ENCODE data around the gene VIPR2. TPM values are rescaled to one million over a fixed set of nuclear protein-coding genes. Genes with fewer than 3 reads are reported as not detected.

VIPR2 gene
- total RNA-seq, 1 experiment from 2014 or later, result not detected

DNA sequence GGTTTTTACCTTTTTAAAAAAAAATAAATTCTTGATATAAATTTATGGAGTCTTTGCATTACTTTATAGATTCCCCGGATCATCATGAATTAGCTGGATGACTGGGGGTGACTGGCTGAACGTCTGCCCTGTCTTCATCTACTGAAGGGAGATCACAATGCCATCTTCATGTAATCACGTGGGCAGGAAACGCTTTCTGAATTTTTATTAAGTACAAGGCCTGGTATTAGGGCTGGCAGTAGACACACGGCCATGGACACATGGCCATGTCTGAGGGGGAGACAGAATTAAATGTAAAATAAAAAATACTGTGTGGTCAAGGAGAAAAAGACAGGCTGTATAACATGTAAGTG is 111.2 kb downstream of the VIPR2 start:
- intact Hi-C loops (cut with micrococcal nuclease; ENCODE audit: unreplicated experiment), result no loop called here
- Histone ChIP-seq H3K36me3 (ENCODE audit: insufficient read depth, low read length, poor library complexity, severe bottlenecking) (no peaks in the 10 kb centered on the region), H3K4me3 (ENCODE audit: low read depth, low read length, poor library complexity, severe bottlenecking) (no peak overlapping the region), H3K9me3 (ENCODE audit: low read depth, low read length, poor library complexity, severe bottlenecking) (no peaks in the 10 kb centered on the region), H3K4me1 (ENCODE audit: insufficient read depth, low read length, poor library complexity, severe bottlenecking) (peaks cover 4% of the 10 kb centered on the region), H3K27me3 (replicated peaks; ENCODE audit: insufficient read depth, low read depth, low read length, poor library complexity) (peaks cover 20% of the 10 kb centered on the region), H3K27ac (ENCODE audit: low read depth, low read length, poor library complexity, severe bottlenecking) (no peak overlapping the region)
- TF ChIP-seq, protein P1, sequence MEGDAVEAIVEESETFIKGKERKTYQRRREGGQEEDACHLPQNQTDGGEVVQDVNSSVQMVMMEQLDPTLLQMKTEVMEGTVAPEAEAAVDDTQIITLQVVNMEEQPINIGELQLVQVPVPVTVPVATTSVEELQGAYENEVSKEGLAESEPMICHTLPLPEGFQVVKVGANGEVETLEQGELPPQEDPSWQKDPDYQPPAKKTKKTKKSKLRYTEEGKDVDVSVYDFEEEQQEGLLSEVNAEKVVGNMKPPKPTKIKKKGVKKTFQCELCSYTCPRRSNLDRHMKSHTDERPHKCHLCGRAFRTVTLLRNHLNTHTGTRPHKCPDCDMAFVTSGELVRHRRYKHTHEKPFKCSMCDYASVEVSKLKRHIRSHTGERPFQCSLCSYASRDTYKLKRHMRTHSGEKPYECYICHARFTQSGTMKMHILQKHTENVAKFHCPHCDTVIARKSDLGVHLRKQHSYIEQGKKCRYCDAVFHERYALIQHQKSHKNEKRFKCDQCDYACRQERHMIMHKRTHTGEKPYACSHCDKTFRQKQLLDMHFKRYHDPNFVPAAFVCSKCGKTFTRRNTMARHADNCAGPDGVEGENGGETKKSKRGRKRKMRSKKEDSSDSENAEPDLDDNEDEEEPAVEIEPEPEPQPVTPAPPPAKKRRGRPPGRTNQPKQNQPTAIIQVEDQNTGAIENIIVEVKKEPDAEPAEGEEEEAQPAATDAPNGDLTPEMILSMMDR (conservative IDR thresholded peaks at IDR 0.05; ENCODE audit: low read depth, low read length), result no peak
- no peak for TF ChIP-seq EZH2 (IDR thresholded peaks at IDR 0.05; ENCODE audit: borderline replicate concordance, low read depth, low read length, poor library complexity, severe bottlenecking)
- no TSS peak for BruUV-seq (replicated peaks)
- ChIA-PET POLR2A (ENCODE audit: low non-redundant PET) (no interaction called here), CTCF (no interaction called here)
- no peak for DNase-seq (ENCODE audit: low spot score)

DNA sequence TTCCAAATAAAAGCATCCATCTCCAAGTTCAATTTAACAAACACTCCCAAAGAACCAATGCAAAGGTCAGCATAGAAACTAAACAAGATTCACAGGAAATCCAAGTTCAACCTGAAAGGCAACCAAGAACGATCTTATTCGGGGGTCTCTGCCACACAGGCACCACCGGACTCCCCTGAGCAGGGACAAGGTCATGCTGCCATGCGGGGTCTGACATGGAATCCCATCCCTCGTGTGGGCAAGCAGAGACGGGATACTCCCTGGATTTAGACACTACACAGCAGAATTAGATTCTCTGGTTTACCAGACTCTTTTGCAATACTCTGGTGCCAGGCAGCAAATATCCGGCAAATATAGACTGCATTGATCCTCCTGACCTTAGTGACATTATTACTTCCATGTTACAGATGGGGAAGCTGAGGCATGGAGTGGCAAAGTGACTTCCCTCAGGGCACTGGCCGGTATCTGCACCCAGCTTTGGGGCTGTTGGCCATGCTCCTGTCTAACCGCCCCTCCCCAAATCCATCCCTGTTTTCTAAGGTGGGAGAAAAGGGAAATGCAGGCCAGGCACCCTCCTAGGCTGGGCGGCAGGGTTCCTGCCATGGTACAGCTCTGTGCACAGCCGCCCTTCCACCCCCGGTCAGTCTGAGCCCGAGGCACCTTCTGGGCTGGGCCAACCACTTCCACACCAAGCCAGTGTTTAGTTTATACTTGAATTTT is 111.8 kb downstream of the VIPR2 start:
- H3K27ac ChIP-seq (ENCODE audit: low read depth, low read length, poor library complexity, severe bottlenecking), result no peak overlapping the region
- intact Hi-C loops (cut with micrococcal nuclease; ENCODE audit: unreplicated experiment), result no loop called here
- H3K4me3 ChIP-seq (ENCODE audit: low read depth, low read length, poor library complexity, severe bottlenecking), result no peak overlapping the region
- no peaks in the 10 kb centered on the region for H3K36me3 ChIP-seq (ENCODE audit: insufficient read depth, low read length, poor library complexity, severe bottlenecking)
- BruUV-seq (replicated peaks), result no TSS peak
- H3K9me3 ChIP-seq (ENCODE audit: low read depth, low read length, poor library complexity, severe bottlenecking), result no peaks in the 10 kb centered on the region
- TF ChIP-seq EZH2 (IDR thresholded peaks at IDR 0.05; ENCODE audit: borderline replicate concordance, low read depth, low read length, poor library complexity, severe bottlenecking), result no peak
- TF ChIP-seq, protein P1 (conservative IDR thresholded peaks at IDR 0.05; ENCODE audit: low read depth, low read length), result no peak
- peaks cover 4% of the 10 kb centered on the region for H3K4me1 ChIP-seq (ENCODE audit: insufficient read depth, low read length, poor library complexity, severe bottlenecking)
- POLR2A ChIA-PET (ENCODE audit: low non-redundant PET), result no interaction called here
- CTCF ChIA-PET, result no interaction called here
- DNase-seq (ENCODE audit: low spot score), result no peak
- H3K27me3 ChIP-seq (replicated peaks; ENCODE audit: insufficient read depth, low read depth, low read length, poor library complexity), result peaks cover 24% of the 10 kb centered on the region

DNA sequence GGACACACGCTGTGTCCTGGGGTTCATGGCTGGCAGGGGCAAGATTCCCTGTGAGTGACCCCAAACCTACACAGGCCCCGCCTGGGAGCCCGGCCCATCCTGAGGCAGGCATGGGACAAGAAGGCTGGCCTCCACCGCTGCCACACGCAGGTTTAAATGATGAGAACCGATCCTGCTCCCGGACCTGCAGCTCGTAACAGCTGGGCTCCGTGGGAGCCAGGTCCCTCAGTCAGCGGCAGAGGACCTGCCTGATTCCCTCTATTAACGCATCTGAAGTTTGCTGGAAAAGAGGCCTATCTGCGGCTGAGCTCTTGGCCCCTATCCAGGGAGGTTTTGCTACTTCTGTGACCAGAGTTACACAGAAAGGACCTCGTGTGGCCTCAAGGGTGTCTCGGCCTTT is 112.3 kb downstream of the VIPR2 start:
- peaks cover 4% of the 10 kb centered on the region for H3K4me1 ChIP-seq (ENCODE audit: insufficient read depth, low read length, poor library complexity, severe bottlenecking)

More for the DNA sequence above, 112.3 kb downstream of the VIPR2 start:
- H3K27me3 ChIP-seq (replicated peaks; ENCODE audit: insufficient read depth, low read depth, low read length, poor library complexity), result peaks cover 23% of the 10 kb centered on the region
- POLR2A ChIA-PET (ENCODE audit: low non-redundant PET), result no interaction called here
- CTCF ChIA-PET, result no interaction called here
- H3K4me3 ChIP-seq (ENCODE audit: low read depth, low read length, poor library complexity, severe bottlenecking), result no peak overlapping the region
- DNase-seq (ENCODE audit: low spot score), result no peak
- H3K36me3 ChIP-seq (ENCODE audit: insufficient read depth, low read length, poor library complexity, severe bottlenecking), result no peaks in the 10 kb centered on the region
- intact Hi-C loops (cut with micrococcal nuclease; ENCODE audit: unreplicated experiment), result no loop called here
- no peak overlapping the region for H3K27ac ChIP-seq (ENCODE audit: low read depth, low read length, poor library complexity, severe bottlenecking)
- no peak for TF ChIP-seq EZH2 (IDR thresholded peaks at IDR 0.05; ENCODE audit: borderline replicate concordance, low read depth, low read length, poor library complexity, severe bottlenecking)
- TF ChIP-seq, protein P1 (conservative IDR thresholded peaks at IDR 0.05; ENCODE audit: low read depth, low read length), result no peak
- BruUV-seq (replicated peaks), result no TSS peak
- no peaks in the 10 kb centered on the region for H3K9me3 ChIP-seq (ENCODE audit: low read depth, low read length, poor library complexity, severe bottlenecking)
